GM12878 (cell line): ENCODE results near the gene PPP1R9B. TPM values are rescaled to one million over a fixed set of nuclear protein-coding genes. Genes with fewer than 3 reads are reported as not detected.

Experiments used
- BHLHE40 ChIP-seq, 2 experiments: fragments of 450-650 bp in 1 of 2; IDR thresholded peaks; 2 replicates each; pipeline ENCODE4 v1.6.1; 2011 to 2017; ENCODE audit warnings: low read depth in 2 of 2, borderline replicate concordance in 1 of 2, improper control_type of control experiment in 1 of 2, low read length in 1 of 2, mild to moderate bottlenecking in 1 of 2
- BRCA1 ChIP-seq: IDR thresholded peaks from 2 replicates; pipeline ENCODE4 v1.6.1; 2011; ENCODE audit warnings: low read depth, low read length, improper control_type of control experiment
- CBX3 ChIP-seq: fragments of 200-600 bp; sonication (generic); IDR thresholded peaks from 2 replicates; pipeline ENCODE4 v1.6.1; 2016; ENCODE audit warnings: low read depth, borderline replicate concordance
- CBX5 ChIP-seq: sonication (generic); IDR thresholded peaks from 2 replicates; pipeline ENCODE4 v1.6.1; 2016; ENCODE audit warnings: low read depth, moderate library complexity, mild to moderate bottlenecking, inconsistent platforms
- CHD4 ChIP-seq: fragments of 200-600 bp; sonication (generic); IDR thresholded peaks from 2 replicates; pipeline ENCODE4 v1.6.1; 2016; ENCODE audit warnings: mild to moderate bottlenecking
- CREB1 ChIP-seq: IDR thresholded peaks from 2 replicates; pipeline ENCODE4 v1.6.1; 2012; ENCODE audit warnings: low read depth, mild to moderate bottlenecking, inconsistent platforms
- CREM ChIP-seq: IDR thresholded peaks from 2 replicates; pipeline ENCODE4 v1.6.1; 2014; ENCODE audit warnings: antibody characterized with exemption, low read depth
- E2F4 ChIP-seq: IDR thresholded peaks from 2 replicates; pipeline ENCODE4 v1.6.1; 2012; ENCODE audit warnings: low read depth, low read length, improper control_type of control experiment
- FOS ChIP-seq: IDR thresholded peaks from 3 replicates; pipeline ENCODE4 v1.6.1; 2011; ENCODE audit warnings: borderline replicate concordance; ENCODE audit not compliant: insufficient read length; ENCODE audit errors: extremely low read depth
- HDAC2 ChIP-seq: fragments of 200-600 bp; sonication (generic); IDR thresholded peaks from 2 replicates; pipeline ENCODE4 v1.6.1; 2017
- HDAC6 ChIP-seq: fragments of 200-600 bp; sonication (generic); IDR thresholded peaks from one replicate; pipeline ENCODE4 v1.8.0; 2017; ENCODE audit warnings: antibody characterized with exemption; ENCODE audit not compliant: unreplicated experiment
- IKZF1 ChIP-seq: fragments of 450-650 bp; conservative IDR thresholded peaks from 2 replicates; pipeline ENCODE4 v1.6.1; 2017; ENCODE audit warnings: antibody characterized with exemption, mild to moderate bottlenecking
- IKZF2 ChIP-seq, 2 experiments: fragments of 450-650 bp; IDR thresholded peaks; 2 replicates each; pipeline ENCODE4 v1.6.1; 2017; ENCODE audit warnings: mild to moderate bottlenecking in 2 of 2, moderate library complexity in 2 of 2
- IRF4 ChIP-seq: IDR thresholded peaks from 2 replicates; pipeline ENCODE4 v1.6.1; 2011; ENCODE audit warnings: low read depth, low read length
- MEF2B ChIP-seq: fragments of 450-650 bp; IDR thresholded peaks from 2 replicates; pipeline ENCODE4 v1.6.1; 2018; ENCODE audit warnings: mild to moderate bottlenecking, moderate library complexity; ENCODE audit not compliant: partially characterized antibody, poor library complexity, severe bottlenecking
- MTA2 ChIP-seq: fragments of 450-650 bp; IDR thresholded peaks from 2 replicates; pipeline ENCODE4 v1.6.1; 2016; ENCODE audit warnings: low read depth, mild to moderate bottlenecking, moderate library complexity
- MTA3 ChIP-seq: IDR thresholded peaks from 2 replicates; pipeline ENCODE4 v1.6.1; 2012; ENCODE audit warnings: low read length, inconsistent platforms, borderline replicate concordance
- MXI1 ChIP-seq: fragments of 150-350 bp; IDR thresholded peaks from 2 replicates; pipeline ENCODE4 v1.6.1; 2011; ENCODE audit warnings: low read depth, mild to moderate bottlenecking, inconsistent platforms, low read length, improper control_type of control experiment
- SKIL ChIP-seq: fragments of 450-650 bp; IDR thresholded peaks from 2 replicates; pipeline ENCODE4 v1.6.1; 2017; ENCODE audit warnings: mild to moderate bottlenecking, low read depth, inconsistent platforms; ENCODE audit not compliant: poor library complexity, severe bottlenecking
- SMAD5 ChIP-seq: IDR thresholded peaks from 2 replicates; pipeline ENCODE4 v1.6.1; 2016; ENCODE audit warnings: antibody characterized with exemption, low read depth
- SMC3 ChIP-seq: IDR thresholded peaks from 2 replicates; pipeline ENCODE4 v1.6.1; 2011; ENCODE audit warnings: low read length, improper control_type of control experiment, borderline replicate concordance
- ZBED1 ChIP-seq: IDR thresholded peaks from 2 replicates; pipeline ENCODE4 v1.6.1; 2016; ENCODE audit warnings: borderline replicate concordance
- ZBTB33 ChIP-seq: fragments of 450-650 bp; IDR thresholded peaks from 2 replicates; pipeline ENCODE4 v1.6.1; 2017; ENCODE audit warnings: mild to moderate bottlenecking
- ZNF217 ChIP-seq: fragments of 450-650 bp; IDR thresholded peaks from 2 replicates; pipeline ENCODE4 v1.6.1; 2017; ENCODE audit warnings: antibody characterized with exemption, mild to moderate bottlenecking
- ZNF384 ChIP-seq: IDR thresholded peaks from 2 replicates; pipeline ENCODE4 v1.6.1; 2012; ENCODE audit warnings: low read depth, mild to moderate bottlenecking, low read length, improper control_type of control experiment, borderline replicate concordance
- polyA plus RNA-seq, 11 experiments: library from polyadenylated mRNA; depleted of rRNA in 4 of 11; unstranded in 6 of 11; stranded (reverse) in 5 of 11; fragments of >200 nt; fragmentation: Nextera tagmentation in 4 of 11; fragmentation: Illumina TruSeq in 1 of 11; extraction: Ambion mirVana in 4 of 11; extraction: Trizol in 1 of 11; gene quantifications; 1 replicate in 1 of 11; 2 replicates in 10 of 11; pipeline versions ENCODE4 v1.2.1 to v1.2.3, GENCODE V29; 2011 to 2016; ENCODE audit warnings: inconsistent platforms in 2 of 11, missing spikeins in 2 of 11, low read depth in 1 of 11
- total RNA-seq, 4 experiments: library from RNA; depleted of rRNA in 3 of 4; stranded (reverse); fragments of >200 nt in 3 of 4; fragmentation: Illumina TruSeq in 1 of 4; extraction: Trizol in 1 of 4; gene quantifications; 2 replicates each; pipeline versions ENCODE4 v1.2.1 to v1.2.3, GENCODE V29; 2013 to 2021

Gene PPP1R9B
- total and polyA plus RNA-seq, 10 of the 15 experiments (the other 5 are each of a cell fraction or from before 2014, with no cell fraction given) = 0.20 to 107 (median 37.5) TPM

- TF ChIP-seq CREB1 (0 out of 2 replicates have a peak, but pooled peaks have one; percentile 38), IKZF1 (peak; percentile 67; the same call in 1 of the 2 replicates), MTA3 (no peak), SKIL (peak; percentile 67), IRF4 (peak; percentile 63), MEF2B (no peak), ZNF384 (no peak), ZNF217 (no peak), HDAC6 (no peak), SMC3 (peak; percentile 91), CBX3 (no peak), E2F4 (0 out of 2 replicates have a peak, but pooled peaks have one; percentile 18), BRCA1 (no peak), CBX5 (no peak), CHD4 (no peak), ZBTB33 (0 out of 2 replicates have a peak, but pooled peaks have one; percentile 45), ZBED1 (no peak), CREM (0 out of 2 replicates have a peak, but pooled peaks have one; percentile 26), HDAC2 (no peak), SMAD5 (no peak), BHLHE40 (IDR thresholded peaks at IDR 0.05; ENCODE audit: borderline replicate concordance in 1 of 2, low read depth in 2 of 2, low read length in 1 of 2) (0 out of 4 replicates have a peak, but pooled peaks of 1 of the 2 experiments have one; percentile 39), MTA2 (peak; percentile 42; the same call in 1 of the 2 replicates), IKZF2 (IDR thresholded peaks at IDR 0.05) (peak; percentile 54 to 82), MXI1 (no peak), FOS (no peak)
These were observed 18.8 kb upstream of the PPP1R9B start (continued) for GRCh38 chr17:50169121-50169764.
